GM23338 (cell line): ENCODE data around the gene AOPEP. TPM values are rescaled to one million over a fixed set of nuclear protein-coding genes. Genes with fewer than 3 reads are reported as not detected.

Source experiments
- ATAC-seq: fragments of 200-7000 bp; cut with Tn5 transposase; 3 replicates; pipeline ENCODE4 v1.9.1; 2020
- DNase-seq: peaks from one replicate; pipeline ENCODE4 v3.0.0-alpha.2; 2015; ENCODE audit warnings: low spot score
- H2AFZ ChIP-seq: fragments of 200-600 bp; sonication (generic); 2 replicates; pipeline ENCODE4 v1.8.0; 2016; ENCODE audit warnings: antibody characterized with exemption, mild to moderate bottlenecking, moderate library complexity
- H3F3A ChIP-seq: fragments of 200-600 bp; sonication (generic); replicated peaks from 2 replicates; pipeline ENCODE4 v1.8.0; 2017; ENCODE audit warnings: antibody characterized with exemption, mixed run types, low read depth
- H3K27ac ChIP-seq: fragments of 200-600 bp; sonication (generic); 2 replicates; pipeline ENCODE4 v1.6.1; 2016; ENCODE audit warnings: low read depth
- H3K27me3 ChIP-seq: fragments of 200-600 bp; sonication (generic); 2 replicates; pipeline ENCODE4 v1.8.0; 2016; ENCODE audit warnings: mild to moderate bottlenecking, mixed run types, moderate library complexity; ENCODE audit not compliant: insufficient read depth
- H3K36me3 ChIP-seq: fragments of 200-600 bp; sonication (generic); 2 replicates; pipeline ENCODE4 v1.8.0; 2016; ENCODE audit warnings: mild to moderate bottlenecking; ENCODE audit not compliant: insufficient read depth
- H3K4me1 ChIP-seq: fragments of 200-600 bp; sonication (generic); 2 replicates; pipeline ENCODE4 v1.8.0; 2016; ENCODE audit warnings: mild to moderate bottlenecking, moderate library complexity; ENCODE audit not compliant: insufficient read depth
- H3K4me2 ChIP-seq: fragments of 200-600 bp; sonication (generic); 2 replicates; pipeline ENCODE4 v1.7.1; 2017; ENCODE audit warnings: mixed run types
- H3K4me3 ChIP-seq: fragments of 200-600 bp; sonication (generic); 2 replicates; pipeline ENCODE4 v1.6.1; 2016; ENCODE audit warnings: mixed run types
- H3K79me2 ChIP-seq: fragments of 200-600 bp; sonication (generic); replicated peaks from 2 replicates; pipeline ENCODE4 v1.8.0; 2017; ENCODE audit warnings: mild to moderate bottlenecking; ENCODE audit not compliant: insufficient read depth
- H3K9me2 ChIP-seq: fragments of 200-600 bp; sonication (generic); 2 replicates; pipeline ENCODE4 v1.8.0; 2017; ENCODE audit not compliant: insufficient read depth
- H4K20me1 ChIP-seq: fragments of 200-600 bp; sonication (generic); replicated peaks from 2 replicates; pipeline ENCODE4 v1.8.0; 2017; ENCODE audit warnings: mild to moderate bottlenecking; ENCODE audit not compliant: insufficient read depth
- H3K27ac Mint-ChIP-seq: 2 replicates; pipeline ENCODE4 v1.8.0; 2020; ENCODE audit warnings: inconsistent platforms, mild to moderate bottlenecking, moderate library complexity, mixed read lengths
- H3K27me3 Mint-ChIP-seq: 3 replicates; pipeline ENCODE4 v1.8.0; 2022; ENCODE audit warnings: low read depth, mild to moderate bottlenecking, moderate library complexity, mixed read lengths, inconsistent platforms; ENCODE audit not compliant: insufficient read depth, poor library complexity
- H3K36me3 Mint-ChIP-seq: 3 replicates; pipeline ENCODE4 v1.8.0; 2021; ENCODE audit warnings: low read depth, mild to moderate bottlenecking, inconsistent platforms, moderate library complexity, mixed read lengths
- H3K4me1 Mint-ChIP-seq: 3 replicates; pipeline ENCODE4 v1.8.0; 2020; ENCODE audit warnings: mild to moderate bottlenecking, inconsistent platforms, mixed read lengths
- H3K4me3 Mint-ChIP-seq: 3 replicates; pipeline ENCODE4 v1.8.0; 2021; ENCODE audit warnings: moderate library complexity, mild to moderate bottlenecking, inconsistent platforms, mixed read lengths
- H3K9me3 Mint-ChIP-seq: 3 replicates; pipeline ENCODE4 v1.8.0; 2020; ENCODE audit warnings: moderate library complexity, mild to moderate bottlenecking, inconsistent platforms, mixed read lengths
- CREB1 ChIP-seq: fragments of 250-450 bp; sonication (Bioruptor Pico); IDR thresholded peaks from 2 replicates; pipeline ENCODE4 v1.5.0; 2020; ENCODE audit warnings: low read depth, mild to moderate bottlenecking, moderate library complexity
- ETS1 ChIP-seq: IDR thresholded peaks from 2 replicates; pipeline ENCODE4 v1.6.1; 2016; ENCODE audit warnings: antibody characterized with exemption
- EZH2 ChIP-seq: fragments of 200-600 bp; sonication (generic); IDR thresholded peaks from one replicate; pipeline ENCODE4 v1.8.0; 2017; ENCODE audit warnings: antibody characterized with exemption, mild to moderate bottlenecking, low read depth; ENCODE audit not compliant: unreplicated experiment
- EZH2phosphoT487 ChIP-seq: fragments of 200-600 bp; sonication (generic); IDR thresholded peaks from one replicate; pipeline ENCODE4 v1.8.1; 2018; ENCODE audit warnings: antibody characterized with exemption; ENCODE audit not compliant: unreplicated experiment
- JUNB ChIP-seq: IDR thresholded peaks from one replicate; pipeline ENCODE4 v1.6.1; 2016; ENCODE audit warnings: antibody characterized with exemption; ENCODE audit not compliant: unreplicated experiment
- NANOG ChIP-seq: IDR thresholded peaks from 2 replicates; pipeline ENCODE4 v1.6.1; 2016; ENCODE audit warnings: antibody characterized with exemption, borderline replicate concordance
- POLR2AphosphoS5 ChIP-seq: IDR thresholded peaks from 2 replicates; pipeline ENCODE4 v1.6.1; 2016; ENCODE audit warnings: antibody characterized with exemption, low read depth
- REST ChIP-seq: IDR thresholded peaks from one replicate; pipeline ENCODE4 v1.6.1; 2018; ENCODE audit warnings: antibody characterized with exemption; ENCODE audit not compliant: unreplicated experiment
- STAT1 ChIP-seq: IDR thresholded peaks from one replicate; pipeline ENCODE4 v1.6.1; 2016; ENCODE audit warnings: antibody characterized with exemption; ENCODE audit not compliant: unreplicated experiment
- ZNF114 ChIP-seq: fragments of 250-450 bp; sonication (Bioruptor Pico); IDR thresholded peaks from 2 replicates; pipeline ENCODE4 v1.5.0; 2020; ENCODE audit warnings: mild to moderate bottlenecking, moderate library complexity
- ZNF331 ChIP-seq: fragments of 250-450 bp; sonication (Bioruptor Pico); IDR thresholded peaks from 2 replicates; pipeline ENCODE4 v1.5.0; 2020; ENCODE audit warnings: low read depth, mild to moderate bottlenecking, moderate library complexity
- polyA plus RNA-seq: library from polyadenylated mRNA; unstranded; fragments of >200 nt; fragmentation: Nextera tagmentation; extraction: Ambion mirVana; gene quantifications from 2 replicates; pipeline ENCODE4 v1.2.1, GENCODE V29; 2016
- total RNA-seq: library from RNA; depleted of rRNA; stranded (reverse); fragments of >200 nt; shearing (Covaris generic); gene quantifications from 2 replicates; pipeline ENCODE4 v1.2.3, GENCODE V29; 2014
- TF ChIP-seq, protein P1 (sequence below): fragments of 250-450 bp; sonication (Bioruptor Pico); IDR thresholded peaks from 2 replicates; pipeline ENCODE4 v1.5.0; 2020; ENCODE audit warnings: mild to moderate bottlenecking, moderate library complexity
- TF ChIP-seq, protein P2 (sequence below), 2 experiments: fragments of 200-600 bp in 1 of 2; sonication (generic) in 1 of 2; conservative IDR thresholded peaks; 2 replicates each; pipeline versions ENCODE4 v1.5.1 to v1.6.1; 2016 to 2017; ENCODE audit warnings: antibody characterized with exemption in 2 of 2, low read depth in 2 of 2, mild to moderate bottlenecking in 2 of 2, moderate library complexity in 1 of 2

The AOPEP gene
- total and polyA plus RNA-seq, 2 experiments from 2014 or later: 7.0 to 16.5 TPM

DNA sequence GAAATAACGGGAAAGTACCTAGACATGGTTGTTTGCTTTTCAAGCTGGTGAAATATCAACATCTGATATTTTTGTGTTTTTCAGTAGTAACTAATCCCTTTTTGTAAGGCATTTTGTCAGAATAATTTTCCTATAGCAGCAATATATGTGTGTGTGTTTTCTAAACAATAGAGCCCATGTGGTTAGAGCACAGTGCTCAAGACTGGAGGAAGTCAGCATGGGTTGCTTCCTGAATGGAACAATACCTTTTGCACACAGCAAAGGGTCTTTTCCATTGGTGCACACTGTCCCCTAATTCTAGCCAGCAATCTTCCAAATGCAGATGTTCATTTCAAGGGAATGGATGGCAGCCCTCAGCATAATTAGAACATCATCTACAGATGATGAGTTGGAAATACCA lies 270.1 kb downstream of the AOPEP start:
- Histone ChIP-seq H3K27ac (no peak overlapping the region), H3K79me2 (no peaks in the 10 kb centered on the region)

More for the DNA sequence above, 270.1 kb downstream of the AOPEP start:
- H3K4me1 Mint-ChIP-seq: peaks cover 25% of the 10 kb centered on the region
- no peaks in the 10 kb centered on the region; the same call in 1 of the 2 replicates for H4K20me1 ChIP-seq
- H3K27me3 ChIP-seq: 0 out of 2 replicates have a peak, but pooled peaks cover 3% of the 10 kb centered on the region
- H3K9me3 Mint-ChIP-seq: no peaks in the 10 kb centered on the region
- TF ChIP-seq EZH2phosphoT487: no peak
- no peak for TF ChIP-seq ZNF331 (CRISPR knock-in tag)
- TF ChIP-seq EZH2: no peak
- no peak for TF ChIP-seq NANOG
- TF ChIP-seq ZNF114 (CRISPR knock-in tag): no peak
- TF ChIP-seq CREB1 (CRISPR knock-in tag): no peak
- no peak for TF ChIP-seq REST
- TF ChIP-seq, protein P1, sequence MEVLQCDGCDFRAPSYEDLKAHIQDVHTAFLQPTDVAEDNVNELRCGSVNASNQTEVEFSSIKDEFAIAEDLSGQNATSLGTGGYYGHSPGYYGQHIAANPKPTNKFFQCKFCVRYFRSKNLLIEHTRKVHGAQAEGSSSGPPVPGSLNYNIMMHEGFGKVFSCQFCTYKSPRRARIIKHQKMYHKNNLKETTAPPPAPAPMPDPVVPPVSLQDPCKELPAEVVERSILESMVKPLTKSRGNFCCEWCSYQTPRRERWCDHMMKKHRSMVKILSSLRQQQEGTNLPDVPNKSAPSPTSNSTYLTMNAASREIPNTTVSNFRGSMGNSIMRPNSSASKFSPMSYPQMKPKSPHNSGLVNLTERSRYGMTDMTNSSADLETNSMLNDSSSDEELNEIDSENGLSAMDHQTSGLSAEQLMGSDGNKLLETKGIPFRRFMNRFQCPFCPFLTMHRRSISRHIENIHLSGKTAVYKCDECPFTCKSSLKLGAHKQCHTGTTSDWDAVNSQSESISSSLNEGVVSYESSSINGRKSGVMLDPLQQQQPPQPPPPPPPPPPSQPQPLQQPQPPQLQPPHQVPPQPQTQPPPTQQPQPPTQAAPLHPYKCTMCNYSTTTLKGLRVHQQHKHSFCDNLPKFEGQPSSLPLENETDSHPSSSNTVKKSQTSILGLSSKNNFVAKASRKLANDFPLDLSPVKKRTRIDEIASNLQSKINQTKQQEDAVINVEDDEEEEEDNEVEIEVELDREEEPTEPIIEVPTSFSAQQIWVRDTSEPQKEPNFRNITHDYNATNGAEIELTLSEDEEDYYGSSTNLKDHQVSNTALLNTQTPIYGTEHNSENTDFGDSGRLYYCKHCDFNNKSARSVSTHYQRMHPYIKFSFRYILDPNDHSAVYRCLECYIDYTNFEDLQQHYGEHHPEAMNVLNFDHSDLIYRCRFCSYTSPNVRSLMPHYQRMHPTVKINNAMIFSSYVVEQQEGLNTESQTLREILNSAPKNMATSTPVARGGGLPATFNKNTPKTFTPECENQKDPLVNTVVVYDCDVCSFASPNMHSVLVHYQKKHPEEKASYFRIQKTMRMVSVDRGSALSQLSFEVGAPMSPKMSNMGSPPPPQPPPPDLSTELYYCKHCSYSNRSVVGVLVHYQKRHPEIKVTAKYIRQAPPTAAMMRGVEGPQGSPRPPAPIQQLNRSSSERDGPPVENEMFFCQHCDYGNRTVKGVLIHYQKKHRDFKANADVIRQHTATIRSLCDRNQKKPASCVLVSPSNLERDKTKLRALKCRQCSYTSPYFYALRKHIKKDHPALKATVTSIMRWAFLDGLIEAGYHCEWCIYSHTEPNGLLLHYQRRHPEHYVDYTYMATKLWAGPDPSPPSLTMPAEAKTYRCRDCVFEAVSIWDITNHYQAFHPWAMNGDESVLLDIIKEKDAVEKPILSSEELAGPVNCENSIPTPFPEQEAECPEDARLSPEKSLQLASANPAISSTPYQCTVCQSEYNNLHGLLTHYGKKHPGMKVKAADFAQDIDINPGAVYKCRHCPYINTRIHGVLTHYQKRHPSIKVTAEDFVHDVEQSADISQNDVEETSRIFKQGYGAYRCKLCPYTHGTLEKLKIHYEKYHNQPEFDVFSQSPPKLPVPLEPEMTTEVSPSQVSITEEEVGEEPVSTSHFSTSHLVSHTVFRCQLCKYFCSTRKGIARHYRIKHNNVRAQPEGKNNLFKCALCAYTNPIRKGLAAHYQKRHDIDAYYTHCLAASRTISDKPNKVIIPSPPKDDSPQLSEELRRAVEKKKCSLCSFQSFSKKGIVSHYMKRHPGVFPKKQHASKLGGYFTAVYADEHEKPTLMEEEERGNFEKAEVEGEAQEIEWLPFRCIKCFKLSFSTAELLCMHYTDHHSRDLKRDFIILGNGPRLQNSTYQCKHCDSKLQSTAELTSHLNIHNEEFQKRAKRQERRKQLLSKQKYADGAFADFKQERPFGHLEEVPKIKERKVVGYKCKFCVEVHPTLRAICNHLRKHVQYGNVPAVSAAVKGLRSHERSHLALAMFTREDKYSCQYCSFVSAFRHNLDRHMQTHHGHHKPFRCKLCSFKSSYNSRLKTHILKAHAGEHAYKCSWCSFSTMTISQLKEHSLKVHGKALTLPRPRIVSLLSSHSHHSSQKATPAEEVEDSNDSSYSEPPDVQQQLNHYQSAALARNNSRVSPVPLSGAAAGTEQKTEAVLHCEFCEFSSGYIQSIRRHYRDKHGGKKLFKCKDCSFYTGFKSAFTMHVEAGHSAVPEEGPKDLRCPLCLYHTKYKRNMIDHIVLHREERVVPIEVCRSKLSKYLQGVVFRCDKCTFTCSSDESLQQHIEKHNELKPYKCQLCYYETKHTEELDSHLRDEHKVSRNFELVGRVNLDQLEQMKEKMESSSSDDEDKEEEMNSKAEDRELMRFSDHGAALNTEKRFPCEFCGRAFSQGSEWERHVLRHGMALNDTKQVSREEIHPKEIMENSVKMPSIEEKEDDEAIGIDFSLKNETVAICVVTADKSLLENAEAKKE (CRISPR knock-in tag): no peak
- TF ChIP-seq, protein P2, sequence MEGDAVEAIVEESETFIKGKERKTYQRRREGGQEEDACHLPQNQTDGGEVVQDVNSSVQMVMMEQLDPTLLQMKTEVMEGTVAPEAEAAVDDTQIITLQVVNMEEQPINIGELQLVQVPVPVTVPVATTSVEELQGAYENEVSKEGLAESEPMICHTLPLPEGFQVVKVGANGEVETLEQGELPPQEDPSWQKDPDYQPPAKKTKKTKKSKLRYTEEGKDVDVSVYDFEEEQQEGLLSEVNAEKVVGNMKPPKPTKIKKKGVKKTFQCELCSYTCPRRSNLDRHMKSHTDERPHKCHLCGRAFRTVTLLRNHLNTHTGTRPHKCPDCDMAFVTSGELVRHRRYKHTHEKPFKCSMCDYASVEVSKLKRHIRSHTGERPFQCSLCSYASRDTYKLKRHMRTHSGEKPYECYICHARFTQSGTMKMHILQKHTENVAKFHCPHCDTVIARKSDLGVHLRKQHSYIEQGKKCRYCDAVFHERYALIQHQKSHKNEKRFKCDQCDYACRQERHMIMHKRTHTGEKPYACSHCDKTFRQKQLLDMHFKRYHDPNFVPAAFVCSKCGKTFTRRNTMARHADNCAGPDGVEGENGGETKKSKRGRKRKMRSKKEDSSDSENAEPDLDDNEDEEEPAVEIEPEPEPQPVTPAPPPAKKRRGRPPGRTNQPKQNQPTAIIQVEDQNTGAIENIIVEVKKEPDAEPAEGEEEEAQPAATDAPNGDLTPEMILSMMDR (conservative IDR thresholded peaks at IDR 0.05; ENCODE audit: low read depth in 2 of 2): no peak
- TF ChIP-seq ETS1: no peak
- no peak for TF ChIP-seq JUNB
- TF ChIP-seq POLR2AphosphoS5: no peak
- TF ChIP-seq STAT1: no peak
- DNase-seq: no peak
- no peak for ATAC-seq
- no peaks in the 10 kb centered on the region for H3K36me3 ChIP-seq
- H3K4me3 Mint-ChIP-seq: no peak overlapping the region
- no peaks in the 10 kb centered on the region for H3K9me2 ChIP-seq
- H3K4me3 ChIP-seq: no peak overlapping the region
- no peaks in the 10 kb centered on the region for H3K27me3 Mint-ChIP-seq
- H3K36me3 Mint-ChIP-seq: no peaks in the 10 kb centered on the region
- peaks cover 6% of the 10 kb centered on the region for H3K4me1 ChIP-seq
- no peaks in the 10 kb centered on the region for H3F3A ChIP-seq
- no peak overlapping the region for H3K4me2 ChIP-seq
- no peak overlapping the region for H2AFZ ChIP-seq
- 0 out of 2 replicates have a peak overlapping the region, but pooled peaks have one; percentile 24 for H3K27ac Mint-ChIP-seq
